ENCODE measurements around the gene RASGEF1C. TPM values are rescaled to one million over a fixed set of nuclear protein-coding genes. Genes with fewer than 3 reads are reported as not detected.

The RASGEF1C gene
- total RNA-seq, 4 donors from 2014 or later: 0.58 to 4.0 (median 2.1) TPM

- Histone ChIP-seq H3K27ac (no peak overlapping the region), H3K36me3 (no peaks in the 10 kb centered on the region), H3K9me3 (no peaks in the 10 kb centered on the region), H3K27me3 (no peaks in the 10 kb centered on the region), H3K4me3 (replicated peaks in 1 of 3) (no peak overlapping the region), H3K4me1 (peaks cover 0 to 3% of the 10 kb centered on the region in 2 donors)
- DNase-seq: no peak
- intact Hi-C loops (cut with DNase I): no loop called here
- 95 to 99% methylated on average over 12 to 14 of the region's 14 CpGs for WGBS, 2 donors
- TF ChIP-seq POLR2A (IDR thresholded peaks at IDR 0.05) (no peak), CTCF (IDR thresholded peaks at IDR 0.05) (no peak)
Measured at GRCh38 chr5:180171568-180172094, 37.4 kb downstream of the RASGEF1C start.

GRCh38 chr5:180170810-180171567 lies 38.0 kb downstream of the RASGEF1C start:
- peaks cover 0 to 3% of the 10 kb centered on the region in 2 donors for H3K4me1 ChIP-seq
- no peak overlapping the region for H3K27ac ChIP-seq
- no peaks in the 10 kb centered on the region for H3K9me3 ChIP-seq
- intact Hi-C loops (cut with DNase I): no loop called here
- no peak overlapping the region for H3K4me3 ChIP-seq (replicated peaks in 1 of 3)
- 88 to 90% methylated on average over 9 to 13 of the region's 19 CpGs for WGBS, 2 donors
- no peak for DNase-seq
- TF ChIP-seq POLR2A (IDR thresholded peaks at IDR 0.05): no peak
- no peak for TF ChIP-seq CTCF (IDR thresholded peaks at IDR 0.05)
- H3K27me3 ChIP-seq: no peaks in the 10 kb centered on the region
- no peaks in the 10 kb centered on the region for H3K36me3 ChIP-seq

- Histone ChIP-seq H3K27ac (no peak overlapping the region), H3K36me3 (no peaks in the 10 kb centered on the region), H3K9me3 (no peaks in the 10 kb centered on the region), H3K4me1 (peaks cover 0 to 3% of the 10 kb centered on the region in 2 donors), H3K27me3 (no peaks in the 10 kb centered on the region), H3K4me3 (replicated peaks in 1 of 3) (no peak overlapping the region)
- no peak for DNase-seq
- 67 to 68% methylated on average over 26 to 30 of the region's 32 CpGs for WGBS, 2 donors
- intact Hi-C loops (cut with DNase I): no loop called here
- TF ChIP-seq POLR2A (IDR thresholded peaks at IDR 0.05): no peak
- TF ChIP-seq CTCF (IDR thresholded peaks at IDR 0.05): no peak
Measured at GRCh38 chr5:180170106-180170809, 38.8 kb downstream of the RASGEF1C start.

GRCh38 chr5:180169248-180170105 lies 39.5 kb downstream of the RASGEF1C start:
- 51 to 60% methylated on average over 18 to 20 of the region's 23 CpGs for WGBS, 2 donors
- Histone ChIP-seq H3K4me1 (peaks cover 0 to 3% of the 10 kb centered on the region in 2 donors), H3K4me3 (replicated peaks in 1 of 3) (no peak overlapping the region), H3K27ac (no peak overlapping the region), H3K36me3 (no peaks in the 10 kb centered on the region), H3K27me3 (no peaks in the 10 kb centered on the region), H3K9me3 (no peaks in the 10 kb centered on the region)
- DNase-seq: no peak
- intact Hi-C loops (cut with DNase I): no loop called here
- TF ChIP-seq POLR2A (IDR thresholded peaks at IDR 0.05): no peak
- no peak for TF ChIP-seq CTCF (IDR thresholded peaks at IDR 0.05)
